Amniotic epithelial cell (primary cell): ENCODE measurements around the gene GTF2A2.

Source experiments
- DNase-seq: peaks from one replicate; pipeline ENCODE4 v3.0.0-alpha.2; 2010; ENCODE audit warnings: low read depth

GTF2A2 gene

DNA sequence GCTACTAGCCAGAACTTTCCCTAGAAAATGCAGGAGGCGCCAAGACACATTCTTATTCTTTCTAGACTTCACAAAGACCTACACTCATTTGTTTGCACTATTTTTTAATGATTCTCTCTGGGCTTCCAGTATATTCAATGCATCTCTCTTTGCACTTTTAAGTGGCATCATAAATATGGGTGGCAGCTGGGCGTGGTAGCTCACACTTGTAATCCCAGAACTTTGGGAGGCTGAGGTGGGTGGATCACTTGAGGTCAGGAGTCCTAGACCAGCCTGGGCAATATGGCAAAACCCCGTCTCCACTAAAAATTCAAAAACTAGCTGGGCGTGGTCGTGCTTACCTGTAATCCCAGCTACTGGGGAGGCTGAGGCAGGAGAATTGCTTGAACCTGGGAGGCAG is 51.3 kb downstream of the GTF2A2 start:
- DNase-seq = no peak

DNA sequence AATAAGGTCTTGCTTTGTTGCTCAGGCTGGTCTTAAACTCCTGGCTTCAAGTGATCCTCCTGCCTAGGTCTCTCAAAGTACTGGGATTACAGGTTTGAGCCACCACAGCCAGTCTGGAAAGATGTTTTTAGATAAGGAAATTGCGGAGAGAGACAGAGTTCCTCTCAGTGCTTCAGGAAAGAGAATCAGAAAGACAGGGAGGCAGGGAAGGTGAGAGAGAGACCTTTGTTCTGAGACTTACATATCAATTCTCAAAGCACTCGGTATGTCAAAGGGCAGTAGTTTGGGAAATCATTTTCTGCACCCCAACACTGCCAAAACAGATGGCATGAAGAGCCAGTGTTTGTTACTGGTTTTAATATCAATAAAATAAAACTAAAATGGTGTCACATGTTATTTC is 58.9 kb downstream of the GTF2A2 start:
- no peak for DNase-seq

DNA sequence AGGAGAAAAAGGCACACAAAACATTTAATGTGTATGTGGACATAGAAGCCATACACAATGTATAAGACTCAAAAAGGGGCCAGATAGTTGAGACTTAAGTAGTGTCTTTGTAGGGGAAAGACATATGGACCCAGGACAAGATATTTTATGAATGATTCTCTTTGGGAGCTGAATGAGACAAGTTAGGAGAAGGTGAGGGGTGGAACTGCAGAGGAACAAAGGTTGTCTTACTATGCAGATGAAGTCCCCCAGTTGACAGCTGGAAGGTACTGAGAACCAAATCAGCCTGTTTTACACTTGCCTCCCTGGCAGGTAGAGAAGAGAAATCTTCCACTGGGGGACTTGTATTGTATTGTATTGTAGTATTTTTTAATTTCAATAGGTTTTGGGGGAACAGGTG is 60.7 kb downstream of the GTF2A2 start:
- DNase-seq = no peak

DNA sequence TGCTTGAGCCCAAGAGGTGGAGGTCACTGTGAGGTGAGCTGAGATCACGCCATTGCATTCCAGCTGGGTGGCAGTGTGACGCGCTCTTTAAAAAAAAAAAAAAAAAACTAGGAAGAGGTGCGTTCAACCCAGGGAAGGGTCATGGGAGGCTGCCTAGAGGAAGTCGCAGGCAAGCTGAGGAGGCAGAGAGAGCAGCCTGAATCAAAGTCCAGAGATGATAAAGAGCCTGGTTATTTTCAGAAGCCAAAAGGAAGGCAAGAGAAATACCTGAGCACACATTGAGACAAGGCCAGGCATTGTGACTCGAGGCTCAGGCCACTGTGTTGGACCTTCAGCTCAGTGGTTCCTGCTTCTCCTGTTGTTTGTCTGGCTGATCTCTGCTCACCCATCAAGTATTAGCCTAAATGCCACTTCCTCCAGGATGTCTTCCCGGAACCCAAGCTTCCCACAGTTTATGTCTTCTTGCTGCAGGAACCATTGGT is 61.8 kb downstream of the GTF2A2 start:
- DNase-seq = no peak

DNA sequence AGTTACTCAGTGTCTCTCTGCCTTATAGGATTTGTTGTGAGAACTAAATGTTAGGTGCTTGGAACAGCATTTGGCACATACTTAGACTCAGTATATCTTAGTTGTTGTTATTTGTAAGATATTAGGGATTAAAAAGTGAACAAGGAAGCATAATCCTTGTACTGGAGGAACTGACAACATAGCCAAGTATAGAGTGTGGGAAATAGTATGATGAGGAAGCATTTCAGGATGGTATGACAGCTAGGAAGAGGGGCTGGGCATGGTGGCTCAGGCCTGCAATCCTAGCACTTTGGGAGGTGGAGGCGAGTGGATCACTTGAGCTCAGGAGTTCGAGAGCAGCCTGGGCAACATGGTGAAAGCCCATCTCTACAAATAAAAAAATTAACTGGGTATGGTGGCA is 62.3 kb downstream of the GTF2A2 start:
- peak; percentile 53 for DNase-seq

DNA sequence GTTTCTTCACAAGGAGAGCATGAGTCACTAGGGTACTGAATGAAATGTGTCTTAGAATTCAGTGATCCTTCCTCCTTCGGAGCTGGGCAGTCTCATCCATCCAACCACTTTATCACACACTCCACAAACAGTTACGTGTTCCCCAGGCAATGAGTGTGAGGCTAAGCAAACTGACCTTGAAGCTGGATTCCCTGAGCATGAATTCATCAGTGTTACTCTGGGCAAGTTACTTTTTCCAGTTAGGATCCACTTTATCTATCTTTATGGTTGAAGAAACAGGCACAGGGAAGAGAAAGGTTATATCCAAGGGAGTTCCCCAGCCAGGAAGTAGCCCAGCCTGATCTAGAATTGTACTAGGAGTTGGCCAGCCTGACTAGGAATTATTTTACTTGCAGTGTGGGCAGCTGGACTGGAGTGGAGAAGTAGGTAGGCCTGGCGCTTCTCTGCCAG is 62.8 kb downstream of the GTF2A2 start:
- DNase-seq = peak; percentile 100

DNA sequence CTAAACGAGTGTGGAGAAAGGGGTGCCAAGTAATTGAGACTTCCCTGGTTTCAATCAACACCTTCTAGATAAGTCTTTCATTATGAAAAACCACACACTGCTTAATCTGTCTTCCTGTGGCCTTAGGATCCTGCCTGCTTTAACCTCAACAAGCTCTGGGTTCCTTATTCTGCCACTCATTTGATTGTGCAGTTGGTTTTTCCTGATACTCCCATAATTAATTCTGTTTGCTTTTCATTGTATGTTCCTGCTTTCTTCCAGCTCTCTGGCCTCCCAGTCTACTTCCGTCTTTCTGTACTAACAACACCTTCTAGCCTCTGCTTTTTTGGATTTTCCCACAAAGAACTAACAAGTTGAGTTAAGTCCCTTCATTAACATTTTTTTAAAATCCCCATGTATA is 66.0 kb downstream of the GTF2A2 start:
- DNase-seq = no peak

DNA sequence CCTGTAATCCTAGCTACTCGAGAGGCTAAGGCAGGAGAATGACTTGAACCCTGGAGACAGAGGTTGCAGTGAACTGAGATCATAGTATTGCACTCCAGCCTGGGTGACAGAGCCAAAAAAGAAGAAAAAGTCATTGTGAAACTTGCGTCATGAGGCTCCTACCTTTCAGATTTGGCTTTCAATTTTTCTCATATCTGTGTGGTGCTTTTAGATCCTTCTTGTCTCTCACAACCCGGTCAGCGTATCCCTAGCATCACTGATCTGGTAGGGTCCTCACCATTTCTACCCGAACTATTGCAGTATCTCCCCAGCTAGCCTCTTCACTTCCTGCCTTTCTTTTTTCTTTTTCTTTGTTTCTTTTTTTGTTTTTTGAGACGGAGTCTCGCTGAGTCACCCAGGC is 67.3 kb downstream of the GTF2A2 start:
- DNase-seq = no peak
